Adrenal gland (tissue), 19 donors: Measurements from ENCODE around the gene DUSP14. TPM values are rescaled to one million over a fixed set of nuclear protein-coding genes. Genes with fewer than 3 reads are reported as not detected.
A peak's percentile ranks its signal among the peaks of the same experiment; 100 is the strongest.
"Not testable (repeated sequence)": the region's sequence is repeated elsewhere in the genome, so short reads cannot be mapped to it uniquely, and the experiment has no call there.

ENCODE experiments used
- DNase-seq, 7 donors: peaks; one replicate each; pipeline ENCODE4 v3.0.0-alpha.2; 2019 to 2020
- H3K27ac ChIP-seq, 5 donors: fragments of 200-600 bp; sonication (generic) in 4 of 5; 1 replicate in 3 of 5; 2 replicates in 2 of 5; pipeline versions ENCODE4 v1.5.1 to v1.8.0; 2016 to 2020; ENCODE audit warnings: mild to moderate bottlenecking in 1 of 5
- H3K27me3 ChIP-seq: fragments of 200-600 bp; 2 replicates; pipeline ENCODE4 v1.8.0; 2021
- H3K36me3 ChIP-seq, 2 donors: fragments of 200-600 bp; replicated peaks in 1 of 2; 1 replicate in 1 of 2; 2 replicates in 1 of 2; pipeline versions ENCODE4 v1.5.1 to v1.8.0; 2018 to 2022
- H3K4me1 ChIP-seq, 2 donors: fragments of 200-600 bp; replicated peaks in 1 of 2; 1 replicate in 1 of 2; 2 replicates in 1 of 2; pipeline versions ENCODE4 v1.5.1 to v1.8.0; 2018 to 2021
- H3K4me3 ChIP-seq, 4 donors: fragments of 200-600 bp; sonication (generic) in 3 of 4; one replicate each; pipeline ENCODE4 v1.5.1; 2016 to 2018
- H3K9me3 ChIP-seq, 3 donors: fragments of 200-600 bp; sonication (generic) in 1 of 3; replicated peaks in 1 of 3; 1 replicate in 2 of 3; 2 replicates in 1 of 3; pipeline versions ENCODE4 v1.5.1 to v1.8.0; 2016 to 2021
- POLR2A ChIP-seq, 2 donors: fragments of 450-650 bp; IDR thresholded peaks; one replicate each; pipeline ENCODE4 v1.6.1; 2017; ENCODE audit warnings: antibody characterized with exemption in 2 of 2, mild to moderate bottlenecking in 2 of 2, moderate library complexity in 1 of 2
- WGBS, 4 donors: extraction: QIAGEN DNeasy Blood & Tissue Kit in 2 of 4; methylation state at CpG; one replicate each; pipeline versions ENCODE4 v1.1.5 to v1.1.7; 2013 to 2017; 5-methylcytosine and 5-hydroxymethylcytosine counted together
- intact Hi-C, 2 donors: fragments of 100-400 bp; cut with DNase I; formaldehyde crosslinking; loops; one replicate each; pipeline versions ENCODE4 v1.14.1 to v1.15.0; 2022 to 2023
- long read RNA-seq, 10 donors: library from polyadenylated mRNA in 3 of 10; unstranded in 2 of 10; stranded (forward) in 1 of 10; transcript quantifications; one replicate each; pipeline ENCODE4 v2.0.0 and lab custom pipeline, GENCODE V29; 2021 to 2026
- polyA plus RNA-seq, 3 donors: library from polyadenylated mRNA; stranded (reverse); fragments of 200-250 nt in 2 of 3; fragments of 350-450 nt in 1 of 3; fragmentation: Illumina TruSeq in 1 of 3; extraction: RNeasy Lipid Tissue Mini Kit (QIAGEN cat#74804) in 1 of 3; gene quantifications; one replicate each; pipeline ENCODE4 v1.2.3, GENCODE V29; 2013 to 2014
- total RNA-seq, 9 donors: library from RNA; depleted of rRNA in 4 of 9; stranded (reverse); fragments of >200 nt in 4 of 9; fragments of 120-200 nt in 1 of 9; fragmentation: NEBNext Ultra II Directional in 1 of 9; extraction: Animal tissue kit (Norgen Biotek cat#: 25700) in 1 of 9; gene quantifications; one replicate each; pipeline versions ENCODE4 v1.1.0 to v1.2.4, GENCODE V29; 2013 to 2023
- TF ChIP-seq, protein P1 (sequence below), 6 experiments: fragments of 450-650 bp in 4 of 6; fragments of 200-600 bp in 2 of 6; sonication (generic) in 1 of 6; IDR thresholded peaks; 1 replicate in 5 of 6; 2 replicates in 1 of 6; pipeline versions ENCODE4 v1.5.1 to v1.8.0; 2016 to 2021; ENCODE audit warnings: antibody characterized with exemption in 6 of 6, mild to moderate bottlenecking in 2 of 6, moderate library complexity in 1 of 6
- donor health status: healthy with polysubstance abuse.
- donor health status: Bipolar disorder and iron deficiency.
- donor health status: DM: yes; HTN: yes; CAD: no.
- donor health status: DM: no; HTN: no; CAD: no.
- donor health status: DM: no; HTN: no; CAD: no.
- donor health status: DM: yes; HTN: yes; CAD: no.

DUSP14 gene, protein sequence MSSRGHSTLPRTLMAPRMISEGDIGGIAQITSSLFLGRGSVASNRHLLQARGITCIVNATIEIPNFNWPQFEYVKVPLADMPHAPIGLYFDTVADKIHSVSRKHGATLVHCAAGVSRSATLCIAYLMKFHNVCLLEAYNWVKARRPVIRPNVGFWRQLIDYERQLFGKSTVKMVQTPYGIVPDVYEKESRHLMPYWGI
- total RNA-seq (10 to 100 TPM; 13.4 to 66.2 (median 23.5) TPM), polyA plus RNA-seq (10 to 100 TPM in 2 of 3 donors, 1 to 10 TPM in 1; 7.2 to 19.8 (median 16.0) TPM)
- long read RNA-seq, donor 1, transcript DUSP14-205 (2 exons, 2,207 nt), result minor isoform, 6 of 55 reads
- long read RNA-seq, donor 1, transcript DUSP14-206 (3 exons, 1,537 nt), result major isoform, 31 of 55 reads
- long read RNA-seq, donor 1, partial matches to known transcripts, result 15 of 55 reads
- long read RNA-seq, donor 1, other reads (novel, unspliced or antisense), result 0 of 55 reads
- long read RNA-seq, donor 2, transcript DUSP14-206 (3 exons, 1,537 nt), result major isoform, 20 of 45 reads
- long read RNA-seq, donor 2, partial matches to known transcripts, result 18 of 45 reads
- long read RNA-seq, donor 2, other reads (novel, unspliced or antisense), result 0 of 45 reads
- long read RNA-seq, donor 3, transcript DUSP14-206 (3 exons, 1,537 nt), result major isoform, 21 of 23 reads
- long read RNA-seq, donor 3, partial matches to known transcripts, result 0 of 23 reads
- long read RNA-seq, donor 3, other reads (novel, unspliced or antisense), result 0 of 23 reads
- long read RNA-seq, donor 4, transcript DUSP14-206 (3 exons, 1,537 nt), result major isoform, 23 of 27 reads
- long read RNA-seq, donor 4, partial matches to known transcripts, result 1 of 27 reads
- long read RNA-seq, donor 4, other reads (novel, unspliced or antisense), result 0 of 27 reads
- long read RNA-seq, donor 5, transcript DUSP14-206 (3 exons, 1,537 nt), result major isoform, 38 of 43 reads
- long read RNA-seq, donor 5, partial matches to known transcripts, result 2 of 43 reads
- long read RNA-seq, donor 5, other reads (novel, unspliced or antisense), result 0 of 43 reads
- long read RNA-seq, donor 6, transcript DUSP14-206 (3 exons, 1,537 nt), result major isoform, 10 of 14 reads
- long read RNA-seq, donor 6, partial matches to known transcripts, result 0 of 14 reads
- long read RNA-seq, donor 6, other reads (novel, unspliced or antisense), result 2 of 14 reads
- long read RNA-seq, donor 7, transcript DUSP14-206 (3 exons, 1,537 nt), result major isoform, 19 of 32 reads
- long read RNA-seq, donor 7, partial matches to known transcripts, result 11 of 32 reads
- long read RNA-seq, donor 7, other reads (novel, unspliced or antisense), result 0 of 32 reads
- long read RNA-seq, donor 8, transcript DUSP14-206 (3 exons, 1,537 nt), result major isoform, 26 of 29 reads
- long read RNA-seq, donor 8, partial matches to known transcripts, result 0 of 29 reads
- long read RNA-seq, donor 8, other reads (novel, unspliced or antisense), result 0 of 29 reads
- long read RNA-seq, donor 9, transcript DUSP14-206 (3 exons, 1,537 nt), result major isoform, 16 of 21 reads
- long read RNA-seq, donor 9, partial matches to known transcripts, result 0 of 21 reads
- long read RNA-seq, donor 9, other reads (novel, unspliced or antisense), result 0 of 21 reads
- long read RNA-seq, donor 10, transcript DUSP14-206 (3 exons, 1,537 nt), result major isoform, 11 of 19 reads
- long read RNA-seq, donor 10, partial matches to known transcripts, result 5 of 19 reads
- long read RNA-seq, donor 10, other reads (novel, unspliced or antisense), result 0 of 19 reads

DNA sequence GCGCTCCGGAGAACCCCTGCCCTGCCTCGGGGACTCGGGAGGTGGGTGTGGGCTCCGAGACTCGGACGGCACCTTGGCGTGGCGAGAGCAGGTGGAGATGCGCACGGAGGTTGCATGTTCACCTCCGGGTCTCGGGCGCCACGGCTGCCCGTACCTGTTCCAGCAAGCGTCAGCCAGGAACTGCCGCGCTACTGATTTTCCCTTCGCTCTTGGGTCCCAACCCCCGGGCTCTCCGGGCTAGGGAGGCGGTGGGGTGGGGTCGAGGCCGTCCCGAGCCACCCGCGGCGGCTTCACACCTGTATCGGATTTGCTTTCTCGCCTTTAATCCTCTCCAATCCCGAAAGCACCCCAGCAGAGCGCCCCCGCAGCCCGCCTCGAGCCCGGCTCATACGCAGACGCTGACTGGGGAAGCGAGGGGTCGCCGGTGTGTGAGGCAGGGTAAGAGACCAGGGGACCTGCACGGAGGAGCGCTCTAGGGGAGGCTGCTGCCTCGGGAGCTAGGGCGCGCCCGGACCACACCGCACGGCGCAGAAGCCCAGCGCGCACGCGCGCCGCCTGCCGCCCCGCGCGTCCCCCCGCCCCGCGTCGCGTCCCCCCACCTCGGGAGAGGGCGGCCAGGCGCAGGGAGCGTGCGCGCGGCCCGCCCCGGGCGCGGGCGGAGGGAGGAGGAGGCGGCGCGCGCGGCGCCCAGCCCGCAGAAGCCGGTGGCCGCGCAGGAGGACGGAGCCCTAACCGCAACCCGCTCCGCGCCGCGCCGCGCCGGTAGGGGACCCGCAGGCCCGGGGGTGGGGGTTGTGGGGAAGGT is at the start of gene DUSP14:
Gene DUSP14 (plus strand): TSS at position 695 of the 805 bp plus-strand sequence. CDS start 22,382 bp downstream, outside the sequence.
- H3K27me3 ChIP-seq, result no peaks in the 10 kb centered on the region
- peak within 1 kb of the TSS; percentile 40 to 92 (median 67) for H3K4me3 ChIP-seq
- TF ChIP-seq, protein P1, sequence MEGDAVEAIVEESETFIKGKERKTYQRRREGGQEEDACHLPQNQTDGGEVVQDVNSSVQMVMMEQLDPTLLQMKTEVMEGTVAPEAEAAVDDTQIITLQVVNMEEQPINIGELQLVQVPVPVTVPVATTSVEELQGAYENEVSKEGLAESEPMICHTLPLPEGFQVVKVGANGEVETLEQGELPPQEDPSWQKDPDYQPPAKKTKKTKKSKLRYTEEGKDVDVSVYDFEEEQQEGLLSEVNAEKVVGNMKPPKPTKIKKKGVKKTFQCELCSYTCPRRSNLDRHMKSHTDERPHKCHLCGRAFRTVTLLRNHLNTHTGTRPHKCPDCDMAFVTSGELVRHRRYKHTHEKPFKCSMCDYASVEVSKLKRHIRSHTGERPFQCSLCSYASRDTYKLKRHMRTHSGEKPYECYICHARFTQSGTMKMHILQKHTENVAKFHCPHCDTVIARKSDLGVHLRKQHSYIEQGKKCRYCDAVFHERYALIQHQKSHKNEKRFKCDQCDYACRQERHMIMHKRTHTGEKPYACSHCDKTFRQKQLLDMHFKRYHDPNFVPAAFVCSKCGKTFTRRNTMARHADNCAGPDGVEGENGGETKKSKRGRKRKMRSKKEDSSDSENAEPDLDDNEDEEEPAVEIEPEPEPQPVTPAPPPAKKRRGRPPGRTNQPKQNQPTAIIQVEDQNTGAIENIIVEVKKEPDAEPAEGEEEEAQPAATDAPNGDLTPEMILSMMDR (IDR thresholded peaks at IDR 0.05), result no peak
- peak; percentile 62 to 82 for TF ChIP-seq POLR2A (IDR thresholded peaks at IDR 0.05)
- intact Hi-C loops, result no loop called here
- H3K9me3 ChIP-seq, result no peaks in the 10 kb centered on the region
- 0 to 1% (median 0%) methylated on average over 3 to 99 of the region's 100 CpGs for WGBS, 4 donors
- peaks cover 31 to 51% of the 10 kb centered on the region in 2 donors for H3K4me1 ChIP-seq
- H3K27ac ChIP-seq, result peak within 1 kb of the TSS; percentile 68 to 93 (median 90)
- no peaks in the 10 kb centered on the region for H3K36me3 ChIP-seq
- peak; percentile 76 to 86 (median 78) for DNase-seq

DNA sequence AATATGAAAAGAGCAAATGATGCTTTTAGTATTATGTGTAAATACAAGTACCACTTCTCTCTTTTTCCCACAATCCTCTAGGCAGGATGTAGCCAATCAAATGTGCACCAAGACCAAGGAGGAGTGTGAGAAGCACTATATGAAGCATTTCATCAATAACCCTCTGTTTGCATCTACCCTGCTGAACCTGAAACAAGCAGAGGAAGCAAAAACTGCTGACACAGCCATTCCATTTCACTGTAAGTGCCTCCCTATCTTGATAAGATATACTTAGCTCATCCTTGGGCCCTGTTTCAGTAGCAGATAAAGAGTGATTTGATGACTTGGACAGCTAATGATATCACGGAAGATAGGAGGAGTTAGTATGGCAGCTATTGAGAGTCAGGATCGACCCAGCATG is 49.3 kb upstream of the DUSP14 start:
- H3K4me3 ChIP-seq, result no peak overlapping the region
- intact Hi-C loops, result no loop called here
- H3K27me3 ChIP-seq, result no peaks in the 10 kb centered on the region
- TF ChIP-seq, protein P1 (IDR thresholded peaks at IDR 0.05), result no peak
- no peak for TF ChIP-seq POLR2A (IDR thresholded peaks at IDR 0.05)
- H3K36me3 ChIP-seq, result peaks cover 0 to 58% of the 10 kb centered on the region in 2 donors
- H3K27ac ChIP-seq, result no peak overlapping the region
- H3K9me3 ChIP-seq, result no peaks in the 10 kb centered on the region
- 43 to 81% (median 51%) methylated on average over 2 of the region's 2 CpGs for WGBS, 4 donors
- H3K4me1 ChIP-seq, result no peaks in the 10 kb centered on the region
- no peak for DNase-seq

DNA sequence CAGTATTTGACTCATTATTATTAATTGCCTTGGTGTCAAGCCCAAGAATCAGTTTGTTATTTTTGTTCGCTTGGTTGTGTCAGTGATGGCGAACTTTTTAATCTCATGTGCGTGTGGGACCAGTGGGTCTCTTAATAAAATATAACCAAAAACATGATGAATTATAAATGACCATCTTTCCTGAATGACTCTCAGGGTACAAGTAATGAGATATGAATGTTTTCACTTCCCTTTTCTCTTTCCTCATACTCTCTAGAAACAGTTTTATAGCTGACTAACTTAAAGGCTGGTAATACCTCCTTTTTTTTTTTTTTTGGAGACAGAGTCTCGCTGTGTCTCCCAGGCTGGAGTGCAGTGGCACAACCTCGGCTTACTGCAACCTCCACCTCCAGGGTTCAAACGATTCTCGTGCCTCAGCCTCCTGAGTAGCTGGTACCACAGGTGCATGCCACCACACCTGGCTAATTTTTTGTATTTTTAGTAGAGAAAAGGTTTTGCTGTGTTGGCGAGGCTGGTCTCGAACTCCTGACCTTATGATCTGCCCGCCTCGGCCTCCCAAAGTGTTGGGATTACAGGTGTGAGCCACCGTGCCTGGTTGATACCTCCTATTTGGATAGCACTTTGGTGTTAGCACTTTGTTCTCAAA is 48.2 kb upstream of the DUSP14 start:
- H3K27ac ChIP-seq, H3K4me1 ChIP-seq, H3K4me3 ChIP-seq, intact Hi-C loops, H3K9me3 ChIP-seq, DNase-seq, H3K27me3 ChIP-seq: not testable (repeated sequence)
- WGBS, 4 donors, result 85 to 96% (median 95%) methylated on average over 12 of the region's 12 CpGs
- H3K36me3 ChIP-seq, result peaks cover 0 to 58% of the 10 kb centered on the region in 2 donors
